SJSA1 (cell line): Measurements from ENCODE around the gene RASSF3. TPM values are rescaled to one million over a fixed set of nuclear protein-coding genes. Genes with fewer than 3 reads are reported as not detected.

Source experiments
- DNase-seq, 2 experiments: peaks; one replicate each; pipeline ENCODE4 v3.0.0-alpha.2; 2015 to 2020; ENCODE audit warnings: low spot score in 2 of 2, low read depth in 1 of 2
- H3K27ac ChIP-seq: fragments of 250-450 bp; sonication (Bioruptor Pico); 2 replicates; pipeline ENCODE4 v1.5.1; 2020; ENCODE audit warnings: mild to moderate bottlenecking, moderate library complexity
- H3K27me3 ChIP-seq: fragments of 250-450 bp; sonication (Bioruptor Pico); replicated peaks from 2 replicates; pipeline ENCODE4 v1.5.1; 2020; ENCODE audit warnings: mild to moderate bottlenecking, moderate library complexity
- H3K36me3 ChIP-seq: fragments of 250-450 bp; sonication (Bioruptor Pico); 2 replicates; pipeline ENCODE4 v1.5.1; 2020; ENCODE audit warnings: mild to moderate bottlenecking
- H3K4me1 ChIP-seq: fragments of 250-450 bp; sonication (Bioruptor Pico); replicated peaks from 2 replicates; pipeline ENCODE4 v1.6.1; 2021; ENCODE audit warnings: mild to moderate bottlenecking
- H3K4me3 ChIP-seq: fragments of 250-450 bp; sonication (Bioruptor Pico); 2 replicates; pipeline ENCODE4 v1.5.1; 2020; ENCODE audit warnings: mild to moderate bottlenecking
- H3K9me3 ChIP-seq: fragments of 250-450 bp; sonication (Bioruptor Pico); replicated peaks from 2 replicates; pipeline ENCODE4 v1.5.1; 2020; ENCODE audit warnings: mild to moderate bottlenecking
- total RNA-seq: library from RNA; depleted of rRNA; stranded (reverse); fragments of >200 nt; shearing (Covaris generic); gene quantifications from 2 replicates; pipeline ENCODE4 v1.2.3, GENCODE V29; 2014

Gene RASSF3
- total RNA-seq, 1 experiment from 2014 or later, result 13.7 TPM

DNA sequence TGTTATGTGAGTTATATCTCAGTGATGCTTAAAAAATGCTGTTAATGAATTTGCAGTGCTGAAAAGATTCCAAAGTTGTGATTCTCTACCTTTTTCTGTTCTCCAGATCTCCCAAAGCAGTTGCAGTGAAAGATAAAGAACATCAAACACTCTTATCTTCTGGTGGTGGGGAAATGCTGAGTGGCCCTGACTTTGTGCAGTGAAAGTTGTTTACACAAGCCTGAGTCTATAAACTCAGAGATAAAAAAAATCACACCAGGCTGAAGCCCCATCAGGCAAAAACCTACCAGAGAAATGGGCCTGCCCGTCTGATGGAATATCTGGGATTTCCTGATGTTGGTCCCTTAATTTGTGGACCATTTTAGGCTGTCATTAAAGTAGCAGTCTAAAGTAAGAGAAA is 46.1 kb downstream of the RASSF3 start:
- DNase-seq, result no peak
- Histone ChIP-seq H3K4me3 (no peak overlapping the region), H3K27ac (no peak overlapping the region), H3K4me1 (peaks cover 7% of the 10 kb centered on the region), H3K36me3 (peaks cover 4% of the 10 kb centered on the region; the same call in 1 of the 2 replicates), H3K9me3 (no peaks in the 10 kb centered on the region), H3K27me3 (no peaks in the 10 kb centered on the region)

DNA sequence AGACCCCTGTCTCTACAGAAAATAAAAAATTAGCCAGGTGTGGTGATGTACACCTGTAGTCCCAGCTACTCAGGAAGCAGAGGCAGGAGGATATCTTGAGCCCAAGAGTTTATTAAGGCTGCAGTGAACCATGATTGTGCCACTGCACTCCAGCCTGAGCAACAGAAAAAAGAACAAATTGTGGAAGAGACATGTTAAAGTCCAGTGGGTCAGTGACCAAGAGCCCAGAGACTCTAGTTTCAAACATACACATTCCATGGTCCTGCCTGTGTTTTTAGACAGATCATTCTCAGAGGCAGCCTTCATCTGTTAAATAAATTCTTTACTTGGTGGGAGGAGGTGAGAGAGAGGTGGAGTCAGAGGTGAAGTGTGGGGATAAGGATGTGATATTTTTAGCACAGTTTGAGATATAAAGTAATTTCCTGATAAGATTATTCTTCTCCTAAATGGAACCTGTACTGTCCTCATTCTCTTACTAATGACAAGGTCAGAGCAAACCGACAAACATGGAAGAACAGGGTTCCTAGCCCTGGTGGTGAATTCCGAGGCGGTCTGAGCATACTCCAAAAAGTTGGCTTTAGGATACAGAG is 48.7 kb downstream of the RASSF3 start:
- DNase-seq, result no peak
- H3K27me3 ChIP-seq, result no peaks in the 10 kb centered on the region
- H3K4me1 ChIP-seq, result peaks cover 4% of the 10 kb centered on the region; the same call in 1 of the 2 replicates
- H3K27ac ChIP-seq, result no peak overlapping the region
- H3K4me3 ChIP-seq, result no peak overlapping the region
- peaks cover 4% of the 10 kb centered on the region; the same call in 1 of the 2 replicates for H3K36me3 ChIP-seq
- no peaks in the 10 kb centered on the region for H3K9me3 ChIP-seq

DNA sequence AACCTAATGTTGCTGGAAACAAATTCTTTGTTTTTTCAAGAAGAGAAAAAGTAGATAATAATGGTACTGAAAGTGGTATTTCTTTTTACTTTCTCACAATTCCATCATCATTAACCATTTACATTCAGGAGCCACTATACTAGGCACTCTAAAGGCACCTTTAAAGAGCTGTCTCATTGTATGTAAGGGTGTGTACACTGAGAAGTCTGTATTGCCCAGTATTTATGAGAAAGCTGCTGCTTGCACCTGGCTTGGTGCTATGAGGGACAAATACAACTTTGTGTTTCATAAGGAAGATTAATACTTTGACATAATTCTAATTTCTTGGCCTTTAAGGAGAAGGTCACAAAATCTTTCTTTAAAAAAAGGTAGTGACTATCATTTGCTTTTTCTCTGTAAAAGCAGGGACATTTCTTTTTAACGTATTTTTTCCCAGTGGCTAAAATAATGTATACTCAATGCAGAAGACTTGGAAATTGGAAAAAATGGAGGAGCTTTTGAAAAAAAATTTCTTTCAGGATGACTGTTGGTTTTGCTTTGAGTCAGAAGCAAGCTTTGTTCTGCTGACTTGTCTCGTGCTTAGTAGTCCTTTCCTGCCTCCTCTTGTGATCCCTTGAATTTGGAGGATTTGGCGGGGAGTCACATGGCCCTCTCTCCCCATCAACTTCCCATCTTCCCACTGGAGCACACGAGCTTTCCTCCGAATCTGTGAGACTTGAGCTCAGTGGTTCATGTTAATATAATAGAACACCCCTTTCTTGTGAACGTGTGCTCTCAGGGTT is 50.1 kb downstream of the RASSF3 start:
- Histone ChIP-seq H3K36me3 (peaks cover 4% of the 10 kb centered on the region; the same call in 1 of the 2 replicates), H3K4me1 (peaks cover 4% of the 10 kb centered on the region), H3K4me3 (no peak overlapping the region), H3K27ac (no peak overlapping the region), H3K9me3 (no peaks in the 10 kb centered on the region), H3K27me3 (no peaks in the 10 kb centered on the region)
- DNase-seq, result no peak

DNA sequence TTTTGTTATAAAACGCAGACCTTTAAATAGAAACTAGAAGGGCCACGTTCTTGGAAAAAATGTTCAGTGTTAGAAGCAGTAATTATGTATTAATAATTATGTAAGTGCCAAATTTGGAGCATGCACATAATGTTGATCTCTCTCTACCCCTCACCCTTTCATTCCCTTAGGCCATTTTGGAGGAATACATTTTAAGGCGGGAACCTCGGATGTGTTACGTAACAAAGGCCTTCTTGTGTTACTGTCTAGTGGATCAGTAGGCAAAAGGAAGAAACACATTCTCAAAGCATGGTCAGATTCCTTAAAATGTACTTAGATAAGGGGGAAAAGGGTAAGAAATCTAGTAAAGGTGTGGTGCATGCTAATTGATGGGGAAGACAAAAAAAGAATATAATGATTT is 52.7 kb downstream of the RASSF3 start:
- Histone ChIP-seq H3K4me3 (no peak overlapping the region), H3K27me3 (no peaks in the 10 kb centered on the region), H3K36me3 (no peaks in the 10 kb centered on the region; the same call in 1 of the 2 replicates), H3K4me1 (peaks cover 15% of the 10 kb centered on the region), H3K9me3 (no peaks in the 10 kb centered on the region), H3K27ac (no peak overlapping the region)
- DNase-seq, result no peak

DNA sequence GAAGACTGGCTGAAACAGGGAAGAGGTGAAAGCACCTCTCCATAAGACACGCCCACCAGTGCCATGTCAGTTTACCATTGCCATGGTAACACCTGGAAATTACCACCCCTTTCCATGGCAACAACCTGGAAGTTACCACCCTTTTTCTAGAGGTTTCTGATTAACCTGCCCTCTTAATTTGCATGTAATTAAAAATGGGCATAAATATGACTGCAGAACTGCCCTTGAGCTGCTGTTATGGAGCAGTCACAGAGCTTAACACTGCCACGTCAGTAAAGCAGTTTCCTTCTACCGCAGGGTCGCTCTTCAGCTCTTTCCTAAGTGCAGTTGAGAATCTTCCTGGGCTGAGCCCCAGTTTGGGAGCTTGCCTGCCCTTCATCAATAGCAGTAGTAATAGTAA is 55.2 kb downstream of the RASSF3 start:
- Histone ChIP-seq H3K36me3 (no peaks in the 10 kb centered on the region), H3K4me3 (no peak overlapping the region), H3K4me1 (peaks cover 26% of the 10 kb centered on the region), H3K9me3 (no peaks in the 10 kb centered on the region), H3K27me3 (no peaks in the 10 kb centered on the region), H3K27ac (no peak overlapping the region)
- no peak for DNase-seq

DNA sequence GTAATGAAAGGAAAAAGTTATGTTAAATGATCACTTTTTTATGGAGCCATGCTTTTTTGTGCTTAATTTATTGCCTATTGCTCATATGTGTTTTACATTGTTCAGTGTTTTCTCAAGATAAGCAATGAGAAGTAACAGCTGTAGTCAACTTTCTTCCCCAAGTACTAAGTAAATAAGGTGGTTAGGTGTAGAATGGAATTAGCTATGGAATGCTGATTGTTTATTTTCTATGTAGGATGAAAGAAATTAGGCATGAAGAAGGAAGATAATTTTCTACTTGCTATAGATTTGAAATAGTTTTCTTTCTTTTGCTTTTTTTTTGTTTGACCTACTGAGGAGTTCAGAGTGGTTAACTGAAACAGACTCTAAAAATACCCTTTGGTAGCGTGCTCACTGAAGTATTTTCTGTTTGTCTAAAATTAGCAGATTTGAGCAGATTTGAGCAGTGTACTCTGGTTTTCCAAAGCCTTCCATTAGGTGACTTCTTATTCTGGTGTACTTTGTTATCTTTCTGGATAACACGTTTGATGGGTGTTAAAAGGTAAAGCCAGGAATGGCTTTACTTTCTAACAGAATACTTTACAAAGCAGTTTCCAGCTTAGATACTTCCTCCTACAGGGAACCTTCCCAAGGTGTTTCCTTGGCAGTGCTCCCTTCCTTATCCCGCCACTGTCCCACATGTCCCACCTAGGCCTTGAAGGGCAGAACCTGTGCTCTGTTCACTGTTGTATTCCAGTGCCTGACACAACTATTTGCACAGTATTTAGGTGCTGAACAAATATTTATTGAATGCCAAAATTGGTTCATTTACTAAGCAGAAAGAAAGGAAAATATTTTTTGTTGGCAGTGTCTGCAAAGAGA is 56.0 kb downstream of the RASSF3 start:
- Histone ChIP-seq H3K9me3 (no peaks in the 10 kb centered on the region), H3K4me3 (no peak overlapping the region), H3K36me3 (no peaks in the 10 kb centered on the region), H3K27me3 (no peaks in the 10 kb centered on the region), H3K4me1 (peaks cover 30% of the 10 kb centered on the region), H3K27ac (no peak overlapping the region)
- peak in 1 of 2 experiments; percentile 32 for DNase-seq

DNA sequence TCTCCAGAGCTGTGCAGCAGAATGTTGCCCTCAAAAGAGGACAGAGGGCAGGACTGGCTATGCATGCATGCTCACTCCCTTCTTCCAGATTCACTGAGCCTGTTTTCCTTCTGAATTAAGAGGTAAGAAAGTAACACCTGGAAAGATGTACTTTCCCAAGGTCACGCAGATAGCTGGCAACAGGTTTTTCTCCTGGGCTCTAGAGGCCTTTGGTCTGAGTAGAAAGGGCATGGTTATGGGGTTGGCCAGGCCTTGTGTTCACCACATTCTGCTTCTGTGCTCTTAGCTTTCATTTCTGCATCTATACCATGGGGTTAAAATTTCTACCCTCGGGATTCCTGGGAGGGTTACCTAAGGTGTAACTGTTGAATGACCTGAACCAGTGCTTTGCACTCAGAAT is 57.5 kb downstream of the RASSF3 start:
- Histone ChIP-seq H3K27ac (no peak overlapping the region), H3K36me3 (no peaks in the 10 kb centered on the region; the same call in 1 of the 2 replicates), H3K9me3 (no peaks in the 10 kb centered on the region), H3K4me3 (no peak overlapping the region), H3K27me3 (no peaks in the 10 kb centered on the region), H3K4me1 (peaks cover 34% of the 10 kb centered on the region)
- DNase-seq, result no peak

DNA sequence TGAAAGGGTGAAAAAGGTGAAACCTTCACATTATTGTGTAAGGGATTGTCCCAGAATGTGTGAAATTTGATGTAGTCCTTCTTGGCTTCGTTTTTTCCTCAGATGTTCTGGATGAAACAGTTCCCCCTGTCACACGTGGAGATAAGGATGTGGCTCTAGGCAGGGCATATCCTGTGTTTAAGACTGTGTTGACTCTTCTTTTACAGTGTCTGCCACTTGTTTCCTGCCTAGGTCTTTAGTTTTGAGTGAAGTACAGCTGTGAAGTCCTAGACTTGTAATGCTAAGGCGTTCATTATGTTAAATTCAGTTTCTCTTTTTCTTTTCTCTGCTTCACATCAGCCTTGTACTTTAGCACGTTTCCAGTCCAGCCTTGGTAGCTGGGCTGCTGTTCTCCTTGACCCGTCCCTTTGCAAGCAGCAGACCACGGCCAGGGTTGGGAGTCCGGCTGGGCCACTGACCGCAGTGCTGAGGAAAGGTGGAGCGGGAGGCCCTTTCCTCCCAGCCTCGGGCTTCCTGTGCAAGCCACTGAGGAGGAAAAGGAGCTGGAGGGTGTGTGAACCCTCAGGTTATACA is 59.1 kb downstream of the RASSF3 start:
- peaks cover 47% of the 10 kb centered on the region for H3K4me1 ChIP-seq
- no peak for DNase-seq
- H3K9me3 ChIP-seq, result no peaks in the 10 kb centered on the region
- no peak overlapping the region for H3K4me3 ChIP-seq
- no peak overlapping the region for H3K27ac ChIP-seq
- H3K36me3 ChIP-seq, result peaks cover 3% of the 10 kb centered on the region; the same call in 1 of the 2 replicates
- no peaks in the 10 kb centered on the region for H3K27me3 ChIP-seq

DNA sequence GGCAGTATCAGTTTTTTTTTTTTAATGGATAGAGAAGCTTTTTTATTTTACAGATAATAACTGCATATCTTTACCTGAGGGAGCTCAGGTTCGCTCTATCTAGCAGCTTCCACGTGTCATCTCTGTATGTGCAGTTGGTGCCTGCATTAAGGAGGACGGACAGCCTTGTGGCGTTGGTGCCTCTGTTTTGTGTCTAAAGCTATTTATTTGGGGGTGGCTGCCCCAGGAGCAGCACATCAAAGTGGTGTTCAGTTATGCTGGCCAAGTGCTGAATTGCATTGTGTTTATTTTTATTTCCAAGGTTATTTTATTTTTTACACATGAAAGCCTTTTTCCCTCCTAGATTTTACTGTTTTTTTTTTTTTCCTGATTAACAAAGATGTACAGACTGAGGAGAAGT is 59.7 kb downstream of the RASSF3 start:
- H3K36me3 ChIP-seq, result peaks cover 3% of the 10 kb centered on the region; the same call in 1 of the 2 replicates
- no peaks in the 10 kb centered on the region for H3K27me3 ChIP-seq
- DNase-seq, result no peak
- H3K4me3 ChIP-seq, result no peak overlapping the region
- H3K27ac ChIP-seq, result no peak overlapping the region
- peaks cover 47% of the 10 kb centered on the region for H3K4me1 ChIP-seq
- no peaks in the 10 kb centered on the region for H3K9me3 ChIP-seq

DNA sequence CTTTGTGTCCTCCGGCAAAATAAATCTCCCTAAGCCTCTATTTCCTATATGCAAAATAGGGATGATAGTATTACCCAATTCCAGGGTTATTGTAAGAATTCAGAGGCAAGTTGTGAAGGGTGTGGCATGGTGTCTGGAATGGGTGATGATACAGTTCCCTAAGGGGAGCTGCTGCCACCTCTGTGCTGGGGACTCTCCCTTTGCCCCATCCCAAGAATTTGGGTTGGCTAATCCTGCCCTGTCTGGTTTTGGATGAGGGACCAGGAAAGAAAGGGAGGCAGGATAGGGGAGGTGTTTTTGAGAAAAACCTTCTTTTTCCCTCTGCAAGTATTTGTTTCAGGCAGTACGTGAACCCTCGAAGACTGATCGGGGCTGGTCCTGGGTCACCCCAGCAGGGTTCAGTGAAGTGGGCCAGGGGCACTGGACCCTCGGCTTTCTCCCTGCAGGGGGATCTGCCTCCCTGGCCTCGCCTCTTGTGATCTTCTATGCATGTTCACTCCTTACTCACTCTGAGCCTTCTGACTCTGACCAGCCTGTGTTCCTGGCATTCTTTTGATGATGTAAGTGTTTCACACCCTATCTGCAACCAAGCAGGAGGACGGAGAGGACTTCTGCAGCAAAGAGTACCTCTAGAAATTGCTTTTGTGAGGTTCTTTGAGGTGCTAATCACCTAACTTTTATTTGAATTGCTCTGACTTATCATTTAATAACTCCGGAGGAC is 60.8 kb downstream of the RASSF3 start:
- Histone ChIP-seq H3K27me3 (no peaks in the 10 kb centered on the region), H3K9me3 (no peaks in the 10 kb centered on the region), H3K4me3 (no peak overlapping the region), H3K36me3 (peaks cover 3% of the 10 kb centered on the region; the same call in 1 of the 2 replicates), H3K27ac (no peak overlapping the region), H3K4me1 (peaks cover 50% of the 10 kb centered on the region)
- DNase-seq, result no peak

DNA sequence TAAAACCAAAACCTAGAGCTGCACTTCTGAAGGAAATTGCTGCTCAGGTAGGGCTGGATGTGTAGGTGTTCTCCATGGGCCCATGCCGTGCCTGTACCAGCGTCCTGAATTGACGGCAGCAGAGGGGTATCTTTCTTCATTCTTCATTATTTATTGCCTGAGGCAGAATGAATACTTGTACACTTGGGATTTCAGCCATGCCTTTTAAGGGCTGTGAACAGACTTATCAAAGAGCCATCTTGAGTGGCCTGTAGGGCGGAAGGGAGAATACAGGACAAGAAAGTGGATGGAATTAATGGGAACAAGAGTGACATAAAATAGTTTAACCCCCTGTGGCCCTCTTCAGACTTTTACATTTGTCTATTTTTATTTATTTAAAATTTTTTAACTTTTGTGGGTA is 61.4 kb downstream of the RASSF3 start:
- H3K4me1 ChIP-seq, result peaks cover 44% of the 10 kb centered on the region
- no peaks in the 10 kb centered on the region for H3K9me3 ChIP-seq
- H3K27me3 ChIP-seq, result no peaks in the 10 kb centered on the region
- DNase-seq, result no peak
- no peak overlapping the region for H3K4me3 ChIP-seq
- H3K27ac ChIP-seq, result no peak overlapping the region
- H3K36me3 ChIP-seq, result peaks cover 3% of the 10 kb centered on the region; the same call in 1 of the 2 replicates

DNA sequence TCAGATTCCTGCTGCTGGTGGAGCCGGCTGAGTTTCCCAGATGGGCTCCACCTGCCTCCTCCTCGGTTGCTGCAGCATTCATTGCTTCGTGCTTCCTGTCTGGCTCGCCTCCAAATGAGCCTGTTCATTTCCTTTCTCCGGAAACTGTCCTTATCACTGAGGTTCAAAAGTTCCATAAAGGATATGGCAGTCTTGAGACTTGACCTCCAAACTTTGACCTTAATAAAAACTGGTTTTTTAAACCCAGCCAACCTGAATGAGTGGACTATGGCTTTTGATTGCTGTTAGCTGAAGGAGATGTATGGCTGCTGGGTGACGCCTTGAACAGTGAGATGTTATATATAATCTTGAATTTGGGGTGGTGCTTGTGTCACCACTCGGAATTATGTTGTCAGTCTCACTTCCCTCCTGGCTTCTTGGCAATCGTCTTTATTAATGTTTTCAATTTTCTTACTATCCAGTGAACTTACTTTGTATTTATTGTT is 62.7 kb downstream of the RASSF3 start:
- peaks cover 3% of the 10 kb centered on the region; the same call in 1 of the 2 replicates for H3K36me3 ChIP-seq
- no peak for DNase-seq
- no peak overlapping the region for H3K27ac ChIP-seq
- H3K4me3 ChIP-seq, result no peak overlapping the region
- no peaks in the 10 kb centered on the region for H3K27me3 ChIP-seq
- H3K9me3 ChIP-seq, result no peaks in the 10 kb centered on the region
- peaks cover 42% of the 10 kb centered on the region for H3K4me1 ChIP-seq
